ENCODE measurements around the gene CPA3. TPM values are rescaled to one million over a fixed set of nuclear protein-coding genes. Genes with fewer than 3 reads are reported as not detected.

CPA3 gene
- total and polyA plus RNA-seq, 10 of the 15 experiments (the other 5 are each of a cell fraction or from before 2014, with no cell fraction given): not detected

DNA sequence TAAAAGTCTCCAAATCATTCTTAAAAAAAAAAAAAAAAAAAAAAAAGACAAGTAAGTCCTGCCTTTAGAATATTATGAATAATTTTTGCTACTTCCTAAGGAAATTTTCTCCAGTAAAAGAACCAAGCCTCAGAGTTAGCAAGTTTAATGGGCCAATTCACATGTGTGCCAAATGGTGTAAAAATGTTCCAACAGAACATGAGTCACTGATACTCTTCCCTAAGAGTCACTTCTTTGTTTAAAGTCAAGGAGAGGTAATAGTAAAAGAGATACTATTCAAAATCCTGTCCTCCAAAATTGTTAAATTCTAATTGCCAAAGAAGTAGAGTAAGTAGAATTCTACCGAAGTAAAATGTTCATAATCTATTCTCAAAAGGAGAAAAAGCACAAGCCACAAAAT, 17.7 kb upstream of the CPA3 start:
- H3K36me3 ChIP-seq (ENCODE audit: control insufficient read depth in 2 of 2, insufficient read depth in 2 of 2, low read length in 1 of 2): no peaks in the 10 kb centered on the region
- no peak overlapping the region for H3K9ac ChIP-seq (ENCODE audit: control insufficient read depth, insufficient read depth, low read length)
- no peaks in the 10 kb centered on the region for H3K27me3 ChIP-seq (replicated peaks in 1 of 2; ENCODE audit: control insufficient read depth in 2 of 2, insufficient read depth in 2 of 2, low read length in 1 of 2)
- POLR2A ChIA-PET: no interaction called here
- TF ChIP-seq SIN3A (IDR thresholded peaks at IDR 0.05; ENCODE audit: low read depth, low read length) (no peak), REST (IDR thresholded peaks at IDR 0.05; ENCODE audit: low read depth, low read length) (no peak), RAD51 (IDR thresholded peaks at IDR 0.05) (no peak), CHD4 (IDR thresholded peaks at IDR 0.05) (no peak)
- H3K9me3 ChIP-seq (replicated peaks; ENCODE audit: control insufficient read depth, insufficient read depth, low read length): no peaks in the 10 kb centered on the region
- H2AFZ ChIP-seq (ENCODE audit: control insufficient read depth, low read depth, low read length): no peak overlapping the region
- H3K4me1 ChIP-seq (ENCODE audit: control insufficient read depth, insufficient read depth, low read length): no peaks in the 10 kb centered on the region
- SMC1A ChIA-PET (ENCODE audit: uncharacterized antibody, unreplicated experiment): no interaction called here
- CTCF ChIA-PET: interaction anchor here (1.0 kb wide), 1 partner anchor 12 kb away, joined by 3 read pairs; no protein-coding TSS in a partner anchor
- H3K4me3 ChIP-seq: no peak overlapping the region
- H3K4me2 ChIP-seq (ENCODE audit: control insufficient read depth, insufficient read depth): no peak overlapping the region
- no peaks in the 10 kb centered on the region for H3K79me2 ChIP-seq (ENCODE audit: control insufficient read depth, insufficient read depth, low read length)
- in situ Hi-C loops (cut with MboI) (no loop called here), intact Hi-C loops (cut with micrococcal nuclease; ENCODE audit: unreplicated experiment) (no loop called here)
- BruUV-seq (replicated peaks): no TSS peak
- RAD21 ChIA-PET (ENCODE audit: unreplicated experiment): no interaction called here
- FAIRE-seq (no peak), DNase-seq (ENCODE audit: low read depth, low spot score) (no peak), ATAC-seq (no peak)
- no peak overlapping the region for H3K27ac ChIP-seq (ENCODE audit: control insufficient read depth, insufficient read depth)
- H4K20me1 ChIP-seq (ENCODE audit: control insufficient read depth, insufficient read depth): no peaks in the 10 kb centered on the region
- WGBS (ENCODE audit: insufficient coverage, insufficient replicate concordance, low lambda C conversion rate, missing lambda C conversion rate): 6% methylated on average over 1 of the region's 1 CpG

DNA sequence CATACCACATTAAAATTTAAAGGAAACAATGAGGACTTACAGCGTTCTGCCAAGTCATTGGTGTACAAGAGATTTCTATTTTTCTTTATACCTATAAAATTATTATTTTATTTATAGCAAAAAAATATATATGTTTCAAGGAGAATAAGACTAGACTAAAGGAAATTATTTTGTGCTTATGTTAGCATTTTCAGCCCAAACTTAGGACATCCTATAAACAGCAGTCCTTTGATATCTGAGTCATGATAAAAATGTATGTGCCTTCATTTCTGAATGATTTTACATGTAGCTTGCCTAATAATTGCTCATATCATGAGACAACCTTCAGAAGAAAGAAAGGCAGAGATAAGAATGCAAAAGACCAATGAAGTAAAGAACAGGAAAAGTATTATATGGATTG, 16.7 kb upstream of the CPA3 start:
- DNase-seq (ENCODE audit: low read depth, low spot score): no peak
- no peak for ATAC-seq
- no peaks in the 10 kb centered on the region for H3K27me3 ChIP-seq (replicated peaks in 1 of 2; ENCODE audit: control insufficient read depth in 2 of 2, insufficient read depth in 2 of 2, low read length in 1 of 2)
- SMC1A ChIA-PET (ENCODE audit: uncharacterized antibody, unreplicated experiment): no interaction called here
- no peak for FAIRE-seq
- H4K20me1 ChIP-seq (ENCODE audit: control insufficient read depth, insufficient read depth): no peaks in the 10 kb centered on the region
- H3K4me2 ChIP-seq (ENCODE audit: control insufficient read depth, insufficient read depth): no peak overlapping the region
- H3K4me3 ChIP-seq: no peak overlapping the region
- H3K36me3 ChIP-seq (ENCODE audit: control insufficient read depth in 2 of 2, insufficient read depth in 2 of 2, low read length in 1 of 2): no peaks in the 10 kb centered on the region
- no peaks in the 10 kb centered on the region for H3K9me3 ChIP-seq (replicated peaks; ENCODE audit: control insufficient read depth, insufficient read depth, low read length)
- H3K79me2 ChIP-seq (ENCODE audit: control insufficient read depth, insufficient read depth, low read length): no peaks in the 10 kb centered on the region
- H2AFZ ChIP-seq (ENCODE audit: control insufficient read depth, low read depth, low read length): no peak overlapping the region
- CTCF ChIA-PET: interaction anchor here (1.0 kb wide), 1 partner anchor 11 kb away, joined by 3 read pairs; no protein-coding TSS in a partner anchor
- no peak overlapping the region for H3K9ac ChIP-seq (ENCODE audit: control insufficient read depth, insufficient read depth, low read length)
- H3K27ac ChIP-seq (ENCODE audit: control insufficient read depth, insufficient read depth): no peak overlapping the region
- intact Hi-C loops (cut with micrococcal nuclease; ENCODE audit: unreplicated experiment) (no loop called here), in situ Hi-C loops (cut with MboI) (no loop called here)
- POLR2A ChIA-PET: no interaction called here
- RAD21 ChIA-PET (ENCODE audit: unreplicated experiment): no interaction called here
- no TSS peak for BruUV-seq (replicated peaks)
- H3K4me1 ChIP-seq (ENCODE audit: control insufficient read depth, insufficient read depth, low read length): no peaks in the 10 kb centered on the region
- 43% methylated on average over 1 of the region's 1 CpG for WGBS (ENCODE audit: insufficient coverage, insufficient replicate concordance, low lambda C conversion rate, missing lambda C conversion rate)
- TF ChIP-seq, protein P1, sequence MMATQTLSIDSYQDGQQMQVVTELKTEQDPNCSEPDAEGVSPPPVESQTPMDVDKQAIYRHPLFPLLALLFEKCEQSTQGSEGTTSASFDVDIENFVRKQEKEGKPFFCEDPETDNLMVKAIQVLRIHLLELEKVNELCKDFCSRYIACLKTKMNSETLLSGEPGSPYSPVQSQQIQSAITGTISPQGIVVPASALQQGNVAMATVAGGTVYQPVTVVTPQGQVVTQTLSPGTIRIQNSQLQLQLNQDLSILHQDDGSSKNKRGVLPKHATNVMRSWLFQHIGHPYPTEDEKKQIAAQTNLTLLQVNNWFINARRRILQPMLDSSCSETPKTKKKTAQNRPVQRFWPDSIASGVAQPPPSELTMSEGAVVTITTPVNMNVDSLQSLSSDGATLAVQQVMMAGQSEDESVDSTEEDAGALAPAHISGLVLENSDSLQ (IDR thresholded peaks at IDR 0.05): no peak
- TF ChIP-seq ZNF622 (IDR thresholded peaks at IDR 0.05) (no peak), JUNB (IDR thresholded peaks at IDR 0.05) (no peak), RBBP5 (conservative IDR thresholded peaks at IDR 0.05) (no peak), NFYA (IDR thresholded peaks at IDR 0.05; ENCODE audit: borderline replicate concordance, low read depth, low read length) (no peak), NR2C1 (IDR thresholded peaks at IDR 0.05) (no peak), BCL11A (IDR thresholded peaks at IDR 0.05; ENCODE audit: low read depth, low read length) (no peak), ASH2L (IDR thresholded peaks at IDR 0.05; ENCODE audit: borderline replicate concordance, low read depth) (no peak), EED (IDR thresholded peaks at IDR 0.05; ENCODE audit: low read depth) (no peak)
- TF ChIP-seq, protein P2, sequence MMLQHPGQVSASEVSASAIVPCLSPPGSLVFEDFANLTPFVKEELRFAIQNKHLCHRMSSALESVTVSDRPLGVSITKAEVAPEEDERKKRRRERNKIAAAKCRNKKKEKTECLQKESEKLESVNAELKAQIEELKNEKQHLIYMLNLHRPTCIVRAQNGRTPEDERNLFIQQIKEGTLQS (IDR thresholded peaks at IDR 0.05; ENCODE audit: borderline replicate concordance, extremely low read depth, low read depth, low read length): no peak
